Sigmoid colon (tissue), 4 donors: ENCODE data around the gene ZC2HC1B.

Source experiments
- EP300 ChIP-seq, 4 donors: sonication (generic); formaldehyde crosslinking; IDR thresholded peaks; one replicate each; pipeline ENCODE4 v1.6.1; 2017; ENCODE audit warnings: antibody characterized with exemption in 4 of 4
- POLR2A ChIP-seq, 2 donors: fragments of 450-650 bp; IDR thresholded peaks; one replicate each; pipeline ENCODE4 v1.6.1; 2016; ENCODE audit warnings: antibody characterized with exemption in 2 of 2, mild to moderate bottlenecking in 2 of 2, moderate library complexity in 2 of 2
- POLR2AphosphoS5 ChIP-seq, 4 donors: sonication (generic); formaldehyde crosslinking; IDR thresholded peaks; one replicate each; pipeline ENCODE4 v1.6.1; 2017; ENCODE audit warnings: antibody characterized with exemption in 4 of 4
- TF ChIP-seq, protein P1 (sequence below), 4 experiments: fragments of 450-650 bp in 3 of 4; fragments of 200-600 bp in 1 of 4; IDR thresholded peaks; one replicate each; pipeline ENCODE4 v1.5.1; 2016 to 2019; ENCODE audit warnings: antibody characterized with exemption in 4 of 4, mild to moderate bottlenecking in 3 of 4, moderate library complexity in 2 of 4

GRCh38 chr6:143967706-143968376, 103.6 kb downstream of the ZC2HC1B start:
- no peak for TF ChIP-seq POLR2A (IDR thresholded peaks at IDR 0.05)
- TF ChIP-seq, protein P1, sequence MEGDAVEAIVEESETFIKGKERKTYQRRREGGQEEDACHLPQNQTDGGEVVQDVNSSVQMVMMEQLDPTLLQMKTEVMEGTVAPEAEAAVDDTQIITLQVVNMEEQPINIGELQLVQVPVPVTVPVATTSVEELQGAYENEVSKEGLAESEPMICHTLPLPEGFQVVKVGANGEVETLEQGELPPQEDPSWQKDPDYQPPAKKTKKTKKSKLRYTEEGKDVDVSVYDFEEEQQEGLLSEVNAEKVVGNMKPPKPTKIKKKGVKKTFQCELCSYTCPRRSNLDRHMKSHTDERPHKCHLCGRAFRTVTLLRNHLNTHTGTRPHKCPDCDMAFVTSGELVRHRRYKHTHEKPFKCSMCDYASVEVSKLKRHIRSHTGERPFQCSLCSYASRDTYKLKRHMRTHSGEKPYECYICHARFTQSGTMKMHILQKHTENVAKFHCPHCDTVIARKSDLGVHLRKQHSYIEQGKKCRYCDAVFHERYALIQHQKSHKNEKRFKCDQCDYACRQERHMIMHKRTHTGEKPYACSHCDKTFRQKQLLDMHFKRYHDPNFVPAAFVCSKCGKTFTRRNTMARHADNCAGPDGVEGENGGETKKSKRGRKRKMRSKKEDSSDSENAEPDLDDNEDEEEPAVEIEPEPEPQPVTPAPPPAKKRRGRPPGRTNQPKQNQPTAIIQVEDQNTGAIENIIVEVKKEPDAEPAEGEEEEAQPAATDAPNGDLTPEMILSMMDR (IDR thresholded peaks at IDR 0.05): no peak
- no peak for TF ChIP-seq EP300 (IDR thresholded peaks at IDR 0.05)
- no peak for TF ChIP-seq POLR2AphosphoS5 (IDR thresholded peaks at IDR 0.05)
